K562 (cell line): Measurements from ENCODE around the gene EML2. TPM values are rescaled to one million over a fixed set of nuclear protein-coding genes. Genes with fewer than 3 reads are reported as not detected.

Experiments used
- BHLHE40 ChIP-seq: IDR thresholded peaks from 2 replicates; pipeline ENCODE4 v1.6.1; 2011; ENCODE audit warnings: low read length, improper control_type of control experiment
- BMI1 ChIP-seq: fragments of 150-350 bp; IDR thresholded peaks from 2 replicates; pipeline ENCODE4 v1.6.1; 2014; ENCODE audit warnings: low read length
- CLOCK ChIP-seq: fragments of 250-450 bp; sonication (Bioruptor Pico); IDR thresholded peaks from 2 replicates; pipeline ENCODE4 v1.4.0; 2020; ENCODE audit warnings: mild to moderate bottlenecking, moderate library complexity, borderline replicate concordance
- CTBP1 ChIP-seq: fragments of 450-650 bp; IDR thresholded peaks from 2 replicates; pipeline ENCODE4 v1.6.1; 2016; ENCODE audit warnings: borderline replicate concordance
- DMBX1 ChIP-seq: fragments of 250-450 bp; sonication (Bioruptor Pico); IDR thresholded peaks from 2 replicates; pipeline ENCODE4 v1.8.0; 2022; ENCODE audit warnings: inconsistent platforms, mild to moderate bottlenecking, moderate library complexity, borderline replicate concordance
- EGR1 ChIP-seq: fragments of 450-650 bp; conservative IDR thresholded peaks from 2 replicates; pipeline ENCODE4 v1.6.1; 2017; ENCODE audit warnings: mild to moderate bottlenecking
- EHMT2 ChIP-seq: fragments of 450-650 bp; IDR thresholded peaks from 2 replicates; pipeline ENCODE4 v1.6.1; 2018; ENCODE audit warnings: antibody characterized with exemption
- HDAC1 ChIP-seq, 2 experiments: fragments of 450-650 bp; IDR thresholded peaks; 2 replicates each; pipeline ENCODE4 v1.6.1; 2016 to 2017; ENCODE audit warnings: inconsistent platforms in 1 of 2, mild to moderate bottlenecking in 1 of 2, moderate library complexity in 1 of 2
- IRF2 ChIP-seq: sonication (generic); formaldehyde crosslinking; IDR thresholded peaks from 2 replicates; pipeline ENCODE4 v1.8.1; 2022; ENCODE audit warnings: mild to moderate bottlenecking, missing genetic modification reagents
- JUND ChIP-seq, 2 experiments: IDR thresholded peaks; 2 replicates in 1 of 2; 3 replicates in 1 of 2; pipeline ENCODE4 v1.6.1; 2011; ENCODE audit warnings: borderline replicate concordance in 2 of 2, low read depth in 2 of 2, low read length in 2 of 2, improper control_type of control experiment in 1 of 2, missing biosample characterization in 1 of 2, missing genetic modification characterization in 1 of 2, missing genetic modification reagents in 1 of 2
- LCOR ChIP-seq: sonication (generic); formaldehyde crosslinking; IDR thresholded peaks from 2 replicates; pipeline ENCODE4 v1.8.0; 2022; ENCODE audit warnings: mild to moderate bottlenecking, missing genetic modification reagents
- MYBL2 ChIP-seq, 2 experiments: fragments of 450-650 bp in 1 of 2; sonication (generic) in 1 of 2; formaldehyde crosslinking in 1 of 2; IDR thresholded peaks; 2 replicates each; pipeline versions ENCODE4 v1.6.1 to v1.8.1; 2017 to 2022; ENCODE audit warnings: borderline replicate concordance in 1 of 2, inconsistent platforms in 1 of 2, low read depth in 1 of 2, mild to moderate bottlenecking in 1 of 2, missing genetic modification reagents in 1 of 2, moderate library complexity in 1 of 2
- NCOA6 ChIP-seq: fragments of 450-650 bp; IDR thresholded peaks from 2 replicates; pipeline ENCODE4 v1.6.1; 2017; ENCODE audit warnings: mild to moderate bottlenecking
- NR2C2 ChIP-seq, 2 experiments: fragments of 200-800 bp in 1 of 2; sonication (Bioruptor generic) in 1 of 2; sonication (generic) in 1 of 2; formaldehyde crosslinking in 1 of 2; IDR thresholded peaks; 2 replicates each; pipeline versions ENCODE4 v1.6.1 to v1.8.0; 2016 to 2022; ENCODE audit warnings: mild to moderate bottlenecking in 1 of 2, missing compliant biosample characterization in 1 of 2, missing genetic modification characterization in 1 of 2, missing genetic modification reagents in 1 of 2
- TAF7 ChIP-seq: fragments of 450-650 bp; IDR thresholded peaks from 2 replicates; pipeline ENCODE4 v1.6.1; 2016; ENCODE audit warnings: missing genetic modification characterization, missing compliant biosample characterization
- ZNF175 ChIP-seq: fragments of 200-800 bp; sonication (Bioruptor generic); IDR thresholded peaks from 2 replicates; pipeline ENCODE4 v1.6.1; 2016; ENCODE audit warnings: low read depth, mild to moderate bottlenecking, missing genetic modification characterization, missing compliant biosample characterization
- ZNF197 ChIP-seq: fragments of 200-800 bp; sonication (Bioruptor generic); IDR thresholded peaks from 2 replicates; pipeline ENCODE4 v1.6.1; 2016; ENCODE audit warnings: low read depth, missing genetic modification characterization, missing compliant biosample characterization
- ZNF324 ChIP-seq: fragments of 250-450 bp; sonication (Bioruptor Pico); IDR thresholded peaks from 2 replicates; pipeline ENCODE4 v1.4.0; 2020; ENCODE audit warnings: mild to moderate bottlenecking
- ZNF778 ChIP-seq: fragments of 450-650 bp; formaldehyde crosslinking; IDR thresholded peaks from 2 replicates; pipeline ENCODE4 v1.4.0; 2020; ENCODE audit warnings: mild to moderate bottlenecking, moderate library complexity
- polyA plus RNA-seq, 8 experiments: library from polyadenylated mRNA; depleted of rRNA in 4 of 8; stranded (reverse) in 5 of 8; unstranded in 3 of 8; fragments of >200 nt; fragmentation: Nextera tagmentation in 2 of 8; fragmentation: Illumina TruSeq in 1 of 8; extraction: Ambion mirVana in 2 of 8; extraction: Trizol in 1 of 8; gene quantifications; 2 replicates each; pipeline versions ENCODE4 v1.2.1 to v1.2.3, GENCODE V29; 2011 to 2014; ENCODE audit warnings: inconsistent platforms in 1 of 8, missing spikeins in 1 of 8
- total RNA-seq, 7 experiments: library from RNA; depleted of rRNA in 6 of 7; stranded (reverse); fragments of >200 nt in 6 of 7; fragmentation: Illumina TruSeq in 2 of 7; extraction: Trizol in 2 of 7; gene quantifications; 2 replicates each; pipeline versions ENCODE4 v1.2.1 to v1.2.3, GENCODE V29; 2011 to 2021; ENCODE audit warnings: low replicate concordance in 1 of 7
- TF ChIP-seq, protein P1 (sequence below): fragments of 250-450 bp; sonication (Bioruptor Pico); IDR thresholded peaks from 2 replicates; pipeline ENCODE4 v1.4.0; 2020; ENCODE audit warnings: mild to moderate bottlenecking
- TF ChIP-seq, protein P2 (sequence below): sonication (generic); formaldehyde crosslinking; IDR thresholded peaks from 2 replicates; pipeline ENCODE4 v1.9.0; 2022; ENCODE audit warnings: mild to moderate bottlenecking, missing genetic modification reagents

EML2 gene
- total and polyA plus RNA-seq, 9 of the 15 experiments (the other 6 are each of a cell fraction or from before 2014, with no cell fraction given): 2.6 to 69.6 (median 24.8) TPM

- TF ChIP-seq ZNF175 (CRISPR knock-in tag) (peak; percentile 36), BMI1 (no peak), ZNF197 (0 out of 2 replicates have a peak, but pooled peaks have one; percentile 3), NR2C2 (CRISPR knock-in tag; IDR thresholded peaks at IDR 0.05) (no peak), NR2C2 (tag; IDR thresholded peaks at IDR 0.05) (peak; percentile 91), CTBP1 (peak; percentile 67; the same call in 1 of the 2 replicates), BHLHE40 (peak; percentile 70), CLOCK (CRISPR knock-in tag) (0 out of 2 replicates have a peak, but pooled peaks have one; percentile 47), TAF7 (tag) (peak; percentile 83; the same call in 1 of the 2 replicates), MYBL2 (IDR thresholded peaks at IDR 0.05; ENCODE audit: low read depth) (no peak), MYBL2 (CRISPR knock-in tag; IDR thresholded peaks at IDR 0.05; ENCODE audit: borderline replicate concordance) (no peak), EGR1 (peak; percentile 98), DMBX1 (0 out of 2 replicates have a peak, but pooled peaks have one; percentile 38), IRF2 (CRISPR knock-in tag) (no peak), ZNF778 (CRISPR knock-in tag) (no peak), EHMT2 (0 out of 2 replicates have a peak, but pooled peaks have one; percentile 7), NCOA6 (peak; percentile 99), HDAC1 (IDR thresholded peaks at IDR 0.05) (peak in 1 of 2 experiments; percentile 68; a peak in 2 of 4 replicates), LCOR (CRISPR knock-in tag) (peak; percentile 63; the same call in 1 of the 2 replicates), JUND (IDR thresholded peaks at IDR 0.05; ENCODE audit: borderline replicate concordance, low read depth, low read length) (peak; percentile 84), JUND (tag; IDR thresholded peaks at IDR 0.05; ENCODE audit: borderline replicate concordance, low read depth, low read length) (peak; percentile 83; the same call in 2 of the 3 replicates), ZNF324 (CRISPR knock-in tag) (no peak)
- TF ChIP-seq, protein P1, sequence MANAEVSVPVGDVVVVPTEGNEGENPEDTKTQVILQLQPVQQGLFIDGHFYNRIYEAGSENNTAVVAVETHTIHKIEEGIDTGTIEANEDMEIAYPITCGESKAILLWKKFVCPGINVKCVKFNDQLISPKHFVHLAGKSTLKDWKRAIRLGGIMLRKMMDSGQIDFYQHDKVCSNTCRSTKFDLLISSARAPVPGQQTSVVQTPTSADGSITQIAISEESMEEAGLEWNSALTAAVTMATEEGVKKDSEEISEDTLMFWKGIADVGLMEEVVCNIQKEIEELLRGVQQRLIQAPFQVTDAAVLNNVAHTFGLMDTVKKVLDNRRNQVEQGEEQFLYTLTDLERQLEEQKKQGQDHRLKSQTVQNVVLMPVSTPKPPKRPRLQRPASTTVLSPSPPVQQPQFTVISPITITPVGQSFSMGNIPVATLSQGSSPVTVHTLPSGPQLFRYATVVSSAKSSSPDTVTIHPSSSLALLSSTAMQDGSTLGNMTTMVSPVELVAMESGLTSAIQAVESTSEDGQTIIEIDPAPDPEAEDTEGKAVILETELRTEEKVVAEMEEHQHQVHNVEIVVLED: peak; percentile 99
- TF ChIP-seq, protein P2, sequence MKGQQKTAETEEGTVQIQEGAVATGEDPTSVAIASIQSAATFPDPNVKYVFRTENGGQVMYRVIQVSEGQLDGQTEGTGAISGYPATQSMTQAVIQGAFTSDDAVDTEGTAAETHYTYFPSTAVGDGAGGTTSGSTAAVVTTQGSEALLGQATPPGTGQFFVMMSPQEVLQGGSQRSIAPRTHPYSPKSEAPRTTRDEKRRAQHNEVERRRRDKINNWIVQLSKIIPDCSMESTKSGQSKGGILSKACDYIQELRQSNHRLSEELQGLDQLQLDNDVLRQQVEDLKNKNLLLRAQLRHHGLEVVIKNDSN (CRISPR knock-in tag): peak; percentile 83
These were observed 54.7 kb downstream of the EML2 start, which contains the start of gene OPA3 (continued) for GRCh38 chr19:45584332-45585157.
